ENCODE results near the gene UMODL1. TPM values are rescaled to one million over a fixed set of nuclear protein-coding genes. Genes with fewer than 3 reads are reported as not detected.

Gene UMODL1
- total RNA-seq, 2 donors from 2014 or later, result 0.35 to 0.37 TPM

GRCh38 chr21:42156690-42157605 is 85.8 kb downstream of the UMODL1 start:
- DNase-seq, result no peak

DNA sequence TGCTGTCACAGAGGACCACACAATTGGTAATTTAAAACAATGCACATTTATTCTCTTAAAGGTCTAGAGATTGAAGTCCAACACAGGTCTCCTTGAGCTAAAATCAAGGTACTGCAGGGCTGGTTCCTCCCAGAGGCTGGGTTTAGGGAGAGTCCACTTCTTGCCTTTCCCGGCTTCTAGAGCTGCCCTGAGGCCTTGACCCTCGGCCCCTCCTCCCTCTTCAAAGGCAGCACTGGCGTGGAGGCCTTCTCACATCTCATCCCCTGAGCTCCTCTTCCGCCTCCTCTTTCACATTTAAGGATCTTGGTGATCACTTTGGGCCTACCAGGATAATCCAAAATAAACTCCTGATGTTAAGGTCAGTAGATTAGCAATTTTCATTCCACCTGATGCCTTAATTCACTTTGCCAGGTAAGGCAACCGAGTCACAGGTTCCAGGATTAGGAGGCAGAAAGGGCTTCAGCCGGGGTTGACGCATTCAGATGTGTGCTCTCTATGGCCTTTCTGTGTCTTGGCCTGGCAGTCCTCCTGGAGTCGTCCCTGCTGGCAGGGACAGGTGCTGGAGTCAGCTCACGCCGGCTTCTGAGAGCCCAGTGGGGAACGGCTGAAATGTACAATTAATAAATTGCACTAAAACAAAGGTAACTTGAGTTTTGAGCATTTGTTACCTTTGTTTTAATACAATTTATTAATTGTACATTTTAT is 86.6 kb downstream of the UMODL1 start:
- H3K27me3 ChIP-seq, result no peaks in the 10 kb centered on the region
- H3K4me1 ChIP-seq, result no peaks in the 10 kb centered on the region
- no peak overlapping the region for H3K9ac ChIP-seq (ENCODE audit: low read depth in 2 of 2, low read length in 2 of 2)
- no peak overlapping the region for H3K27ac ChIP-seq
- H3K36me3 ChIP-seq, result no peaks in the 10 kb centered on the region
- no peak overlapping the region for H3K4me3 ChIP-seq
- intact Hi-C loops (cut with DNase I), result no loop called here
- H3K9me3 ChIP-seq, result no peaks in the 10 kb centered on the region
- TF ChIP-seq, protein P1, sequence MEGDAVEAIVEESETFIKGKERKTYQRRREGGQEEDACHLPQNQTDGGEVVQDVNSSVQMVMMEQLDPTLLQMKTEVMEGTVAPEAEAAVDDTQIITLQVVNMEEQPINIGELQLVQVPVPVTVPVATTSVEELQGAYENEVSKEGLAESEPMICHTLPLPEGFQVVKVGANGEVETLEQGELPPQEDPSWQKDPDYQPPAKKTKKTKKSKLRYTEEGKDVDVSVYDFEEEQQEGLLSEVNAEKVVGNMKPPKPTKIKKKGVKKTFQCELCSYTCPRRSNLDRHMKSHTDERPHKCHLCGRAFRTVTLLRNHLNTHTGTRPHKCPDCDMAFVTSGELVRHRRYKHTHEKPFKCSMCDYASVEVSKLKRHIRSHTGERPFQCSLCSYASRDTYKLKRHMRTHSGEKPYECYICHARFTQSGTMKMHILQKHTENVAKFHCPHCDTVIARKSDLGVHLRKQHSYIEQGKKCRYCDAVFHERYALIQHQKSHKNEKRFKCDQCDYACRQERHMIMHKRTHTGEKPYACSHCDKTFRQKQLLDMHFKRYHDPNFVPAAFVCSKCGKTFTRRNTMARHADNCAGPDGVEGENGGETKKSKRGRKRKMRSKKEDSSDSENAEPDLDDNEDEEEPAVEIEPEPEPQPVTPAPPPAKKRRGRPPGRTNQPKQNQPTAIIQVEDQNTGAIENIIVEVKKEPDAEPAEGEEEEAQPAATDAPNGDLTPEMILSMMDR (IDR thresholded peaks at IDR 0.05), result no peak
- no peak for DNase-seq

More at GRCh38 chr21:42156690-42157605, 85.8 kb downstream of the UMODL1 start:
- intact Hi-C loops (cut with DNase I), result no loop called here
- Histone ChIP-seq H3K9ac (ENCODE audit: low read depth in 2 of 2, low read length in 2 of 2) (no peak overlapping the region), H3K27me3 (no peaks in the 10 kb centered on the region), H3K4me3 (no peak overlapping the region), H3K36me3 (no peaks in the 10 kb centered on the region), H3K9me3 (no peaks in the 10 kb centered on the region), H3K4me1 (no peaks in the 10 kb centered on the region), H3K27ac (no peak overlapping the region)
- TF ChIP-seq, protein P1 (IDR thresholded peaks at IDR 0.05), result no peak

GRCh38 chr21:42158846-42159245 is 87.7 kb downstream of the UMODL1 start:
- H3K36me3 ChIP-seq, result no peaks in the 10 kb centered on the region
- H3K4me3 ChIP-seq, result no peak overlapping the region
- no peaks in the 10 kb centered on the region for H3K27me3 ChIP-seq
- no peaks in the 10 kb centered on the region for H3K9me3 ChIP-seq
- DNase-seq, result no peak
- H3K27ac ChIP-seq, result no peak overlapping the region
- no peaks in the 10 kb centered on the region for H3K4me1 ChIP-seq
- H3K9ac ChIP-seq (ENCODE audit: low read depth in 2 of 2, low read length in 2 of 2), result no peak overlapping the region
- intact Hi-C loops (cut with DNase I), result no loop called here
- TF ChIP-seq, protein P1 (IDR thresholded peaks at IDR 0.05), result no peak

DNA sequence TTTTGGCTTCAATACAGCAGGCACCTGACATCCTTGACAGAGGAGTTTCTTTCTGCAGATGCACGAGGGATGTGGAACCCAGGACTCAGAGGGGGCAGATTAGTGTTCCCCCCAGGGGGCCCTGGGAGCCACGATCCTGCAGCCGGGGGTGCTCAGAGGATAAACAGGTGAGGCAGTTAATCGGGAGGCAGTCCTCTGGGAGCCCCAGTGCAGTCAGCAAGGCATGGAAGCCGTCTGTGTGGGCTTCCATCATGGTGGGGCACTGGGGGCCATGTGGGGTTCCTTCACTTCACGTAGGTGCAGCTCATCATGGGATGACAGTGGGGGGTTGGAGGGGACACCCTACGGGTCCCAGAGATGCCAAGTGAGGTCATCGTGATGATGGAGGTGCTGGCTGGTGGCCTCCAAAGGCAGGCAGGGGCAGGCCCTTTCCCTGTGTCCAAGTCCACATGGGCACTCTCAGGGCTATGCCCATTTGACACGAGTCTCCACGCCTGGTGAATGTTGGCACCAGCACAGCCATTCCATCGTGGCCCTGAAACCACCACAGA is 88.5 kb downstream of the UMODL1 start:
- DNase-seq, result no peak
- H3K4me1 ChIP-seq, result no peaks in the 10 kb centered on the region
- H3K9me3 ChIP-seq, result no peaks in the 10 kb centered on the region
- intact Hi-C loops (cut with DNase I), result no loop called here
- H3K27me3 ChIP-seq, result no peaks in the 10 kb centered on the region
- H3K9ac ChIP-seq (ENCODE audit: low read depth in 2 of 2, low read length in 2 of 2), result no peak overlapping the region
- H3K27ac ChIP-seq, result no peak overlapping the region
- no peak overlapping the region for H3K4me3 ChIP-seq
- TF ChIP-seq, protein P1 (IDR thresholded peaks at IDR 0.05), result no peak
- no peaks in the 10 kb centered on the region for H3K36me3 ChIP-seq

- TF ChIP-seq, protein P1 (IDR thresholded peaks at IDR 0.05), result no peak
- Histone ChIP-seq H3K9me3 (no peaks in the 10 kb centered on the region), H3K4me1 (no peaks in the 10 kb centered on the region), H3K4me3 (no peak overlapping the region), H3K9ac (ENCODE audit: low read depth in 2 of 2, low read length in 2 of 2) (no peak overlapping the region), H3K27ac (no peak overlapping the region), H3K27me3 (no peaks in the 10 kb centered on the region), H3K36me3 (no peaks in the 10 kb centered on the region)
- intact Hi-C loops (cut with DNase I), result no loop called here
- no peak for DNase-seq
Measured at GRCh38 chr21:42160111-42160721, 89.1 kb downstream of the UMODL1 start.

Measured in colonic mucosa (tissue), 4 donors.